ENCODE measurements around the gene USP24.

GRCh38 chr1:55244476-55245099, 29.4 kb upstream of the USP24 start:
- no peak for TF ChIP-seq CTCF (IDR thresholded peaks at IDR 0.05; ENCODE audit: low read depth, low read length)
- no peak for TF ChIP-seq EZH2phosphoT487 (IDR thresholded peaks at IDR 0.05; ENCODE audit: low read depth)
